Middle frontal gyrus (tissue), 1 donor: ENCODE measurements around the gene STAM.

Experiments used
- DNase-seq: peaks from one replicate; pipeline ENCODE4 v3.0.0-alpha.2; 2015; ENCODE audit warnings: low spot score; ENCODE audit errors: extremely low spot score

STAM gene

GRCh38 chr10:17647326-17647725, 3.4 kb downstream of the STAM start:
- DNase-seq: no peak

DNA sequence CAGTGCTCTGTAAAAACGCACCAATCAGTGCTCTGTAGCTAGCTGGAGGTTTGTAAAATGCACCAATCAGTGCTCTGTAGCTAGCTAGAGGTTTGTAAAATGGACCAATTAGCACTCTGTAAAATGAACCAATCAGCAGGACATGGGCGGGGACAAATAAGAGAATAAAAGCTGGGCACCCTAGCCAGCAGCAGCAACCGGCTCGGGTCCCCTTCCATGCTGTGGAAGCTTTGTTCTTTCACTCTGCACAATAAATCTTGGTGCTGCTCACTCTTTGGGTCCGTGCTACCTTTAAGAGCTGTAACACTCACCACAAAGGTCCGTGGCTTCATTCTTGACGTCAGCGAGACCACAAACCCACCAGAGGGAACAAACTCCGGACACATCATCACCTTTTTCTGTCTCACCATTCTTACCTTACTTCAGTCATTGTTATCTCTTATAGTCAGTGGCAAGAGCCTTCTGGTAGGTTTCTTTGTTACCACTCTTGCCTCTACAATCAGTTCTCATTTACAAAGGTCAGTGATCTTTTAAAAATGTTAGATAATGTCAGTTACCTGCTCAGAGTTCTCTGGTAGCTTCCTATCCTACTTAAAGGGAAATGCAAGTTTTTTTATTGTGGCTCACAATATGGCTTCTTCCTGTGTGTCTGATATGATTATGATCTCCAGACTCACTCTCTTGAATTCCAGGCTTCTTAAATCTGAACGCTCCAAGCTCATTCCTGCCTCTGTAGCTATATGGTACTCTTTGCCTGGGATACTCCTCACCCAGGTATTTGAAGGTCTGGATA, 4.5 kb downstream of the STAM start:
- no peak for DNase-seq

DNA sequence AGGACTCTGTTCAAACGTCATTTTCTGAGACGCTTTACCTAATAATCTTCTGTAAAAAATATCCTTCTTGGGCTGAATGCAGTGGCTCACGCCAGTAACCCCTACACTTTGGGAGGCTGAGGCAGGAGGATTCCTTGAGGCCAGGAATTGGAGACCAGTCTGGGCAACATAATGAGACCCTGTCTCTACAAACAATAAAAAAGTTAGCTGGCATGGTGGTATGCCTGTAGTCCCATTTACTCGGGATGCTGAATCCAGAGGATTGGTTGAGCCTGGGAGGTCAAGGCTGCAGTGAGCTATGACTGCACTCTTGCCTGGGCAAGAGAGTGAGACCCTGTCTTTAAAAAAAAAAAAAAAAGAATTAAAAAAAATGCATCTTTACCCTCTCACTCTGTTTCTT, 5.1 kb downstream of the STAM start:
- DNase-seq: no peak

- no peak for DNase-seq
Observed at GRCh38 chr10:17649836-17650235, 5.9 kb downstream of the STAM start.

DNA sequence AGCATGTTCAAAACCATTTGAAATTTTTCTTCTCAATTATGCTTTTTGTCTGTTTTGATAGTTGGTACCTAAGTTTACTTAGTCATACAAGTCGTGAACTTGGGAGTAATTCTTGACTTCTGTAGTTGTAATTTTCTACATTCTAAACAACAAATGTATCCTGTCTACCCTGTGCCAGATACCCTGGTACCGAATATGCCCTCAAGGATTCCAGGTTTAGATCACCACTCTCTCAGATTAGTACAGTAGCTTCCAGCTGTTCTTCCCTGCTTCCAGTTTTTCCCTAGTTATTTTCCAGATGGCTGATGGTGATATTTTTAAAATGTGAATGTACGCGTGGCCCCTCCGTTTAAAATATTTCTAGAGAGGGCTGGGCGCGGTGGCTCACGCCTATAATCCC, 6.5 kb downstream of the STAM start:
- no peak for DNase-seq

- no peak for DNase-seq
Observed at GRCh38 chr10:17651896-17652295, 7.9 kb downstream of the STAM start.

- no peak for DNase-seq
Observed at GRCh38 chr10:17652585-17652984, 8.6 kb downstream of the STAM start.

DNA sequence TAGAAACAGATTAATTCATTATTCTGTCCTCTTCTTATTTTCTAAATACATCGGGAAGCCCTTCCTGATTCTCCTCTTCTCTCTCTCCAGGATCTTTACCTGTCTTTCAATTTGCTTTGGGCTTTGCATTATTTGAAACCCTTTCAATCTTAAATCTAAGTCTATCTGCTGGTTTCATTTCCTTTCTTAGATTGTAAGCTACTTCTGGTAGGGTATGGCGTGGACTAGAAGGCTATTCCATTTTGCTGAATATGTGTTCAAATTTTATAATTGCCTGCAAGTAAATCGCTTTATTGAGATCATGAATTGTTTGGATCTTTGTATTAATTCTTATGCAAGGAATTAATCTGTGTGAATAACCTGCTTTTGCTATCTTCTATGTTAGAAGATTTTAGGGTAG, 11.1 kb downstream of the STAM start:
- DNase-seq: no peak

DNA sequence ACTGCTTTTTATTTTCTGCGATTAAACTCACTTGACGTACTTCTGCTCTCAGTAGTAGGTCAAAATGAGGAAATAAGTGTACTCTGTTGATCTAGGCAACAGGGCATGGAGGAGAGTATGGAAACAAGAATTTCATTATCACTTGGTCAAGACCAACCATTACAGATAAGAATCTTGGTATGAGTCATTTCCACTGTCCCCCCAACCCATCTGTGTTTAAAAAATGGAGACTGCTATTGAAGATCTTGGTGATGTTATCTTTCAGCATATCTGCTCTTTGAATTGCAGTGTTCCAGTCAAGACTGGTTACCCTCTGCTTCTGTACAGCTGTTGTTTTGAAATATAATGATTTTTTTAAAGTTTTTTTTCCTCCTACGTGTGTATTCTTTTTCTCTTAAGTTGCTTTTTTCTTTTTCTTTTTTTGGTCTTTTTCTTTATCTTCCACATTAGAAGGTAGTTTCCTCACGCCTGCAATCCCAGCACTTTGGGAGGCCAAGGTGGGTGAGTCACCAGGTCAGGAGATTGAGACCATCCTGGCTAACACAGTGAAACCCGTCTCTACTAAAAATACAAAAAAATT, 11.7 kb downstream of the STAM start:
- no peak for DNase-seq

GRCh38 chr10:17657103-17657500, 13.2 kb downstream of the STAM start:
- no peak for DNase-seq

DNA sequence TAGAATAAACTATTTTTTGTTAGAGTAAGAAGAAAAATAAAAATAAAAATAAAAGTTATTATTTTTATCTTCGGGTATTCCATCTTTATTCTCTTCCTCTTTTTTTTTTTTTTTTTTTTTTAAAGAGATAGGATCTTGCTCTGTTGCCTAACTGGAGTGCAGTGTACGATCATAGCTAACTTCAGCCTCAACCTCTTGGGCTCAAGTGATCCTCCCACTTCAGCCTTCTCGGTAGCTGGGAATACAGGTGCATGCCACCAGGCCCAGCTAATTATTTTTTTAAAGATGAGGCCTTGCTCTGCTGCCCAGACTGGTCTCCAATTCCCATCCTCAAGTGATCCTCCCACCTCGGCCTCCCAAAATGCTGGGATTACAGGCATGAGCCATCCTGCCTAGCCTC, 15.4 kb downstream of the STAM start:
- no peak for DNase-seq

DNA sequence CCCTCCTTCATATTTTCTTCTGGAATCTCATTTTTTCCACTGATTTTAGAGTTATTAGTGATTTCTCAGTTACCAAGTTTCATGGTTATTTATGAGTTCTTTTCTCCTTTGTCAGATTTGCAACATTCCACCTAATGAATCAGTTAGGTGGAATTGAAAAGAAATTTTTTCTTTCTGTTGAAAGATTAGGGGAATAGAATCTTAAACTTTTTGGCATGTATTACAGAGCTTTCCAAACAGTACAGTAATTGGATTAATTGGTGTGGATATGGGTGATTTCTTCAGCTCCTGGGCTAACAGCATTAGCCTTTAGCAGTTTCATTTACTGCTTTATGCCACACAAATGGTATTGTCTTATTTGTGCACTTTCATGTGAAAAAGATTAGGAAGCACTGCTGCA, 17.0 kb downstream of the STAM start:
- no peak for DNase-seq

DNA sequence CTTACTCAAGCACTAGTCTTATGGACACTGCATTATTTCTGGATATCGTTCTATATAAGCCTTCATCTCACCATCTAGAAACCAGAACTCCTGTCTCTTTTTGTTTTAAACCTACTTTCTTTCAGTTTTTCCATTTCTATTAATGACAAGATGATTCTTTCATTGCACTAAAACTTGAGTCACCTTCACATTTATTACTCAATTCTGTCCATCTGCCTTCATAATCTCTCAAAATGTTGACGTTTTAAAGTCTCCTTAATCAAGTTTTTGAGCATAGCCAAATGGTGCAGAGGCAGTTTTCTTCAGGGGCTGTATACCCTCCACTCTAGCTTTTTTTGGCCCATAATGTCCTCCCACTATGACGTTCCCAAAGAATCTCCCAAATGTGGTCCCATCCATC, 17.6 kb downstream of the STAM start:
- DNase-seq: no peak

GRCh38 chr10:17662193-17663138, 18.5 kb downstream of the STAM start:
- DNase-seq: no peak

DNA sequence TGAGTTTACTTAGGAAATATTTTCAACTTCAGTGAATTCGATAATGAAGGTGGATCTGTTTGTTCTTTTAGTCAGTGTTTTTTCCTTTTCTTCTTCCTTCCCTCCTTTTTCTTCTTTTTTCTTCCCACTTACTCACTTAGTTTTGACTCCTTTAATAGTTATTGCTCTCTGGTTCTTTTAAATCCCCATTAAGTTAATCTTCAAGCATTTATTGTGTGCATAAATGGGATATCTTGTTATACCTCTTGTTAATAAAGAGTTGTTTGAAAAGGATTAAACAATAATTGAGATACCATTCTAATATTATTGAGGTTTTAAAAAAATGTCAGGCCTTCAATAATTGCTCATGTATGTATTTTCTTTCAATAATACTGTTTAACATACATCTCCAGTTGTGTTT, 19.5 kb downstream of the STAM start:
- no peak for DNase-seq

DNA sequence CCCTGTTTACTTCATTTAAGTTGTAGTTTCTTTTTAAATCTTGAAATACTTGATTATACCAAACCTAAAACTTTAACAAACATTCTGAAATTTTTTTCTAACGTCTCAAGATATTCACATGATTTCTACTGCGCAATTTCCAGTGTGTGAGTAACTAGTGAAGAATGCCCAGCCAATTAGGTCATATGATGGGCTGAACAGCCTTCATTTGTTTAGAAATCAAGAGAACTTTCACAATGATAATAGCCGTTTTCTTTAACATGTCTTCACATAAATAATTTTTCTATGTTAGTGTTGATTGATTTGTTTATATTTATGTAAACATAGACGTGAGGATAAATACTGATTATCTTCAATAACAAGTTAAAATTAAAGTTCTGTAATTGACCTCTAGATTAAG, 21.8 kb downstream of the STAM start:
- no peak for DNase-seq

- DNase-seq: no peak
Observed at GRCh38 chr10:17668435-17669184, 24.7 kb downstream of the STAM start.

DNA sequence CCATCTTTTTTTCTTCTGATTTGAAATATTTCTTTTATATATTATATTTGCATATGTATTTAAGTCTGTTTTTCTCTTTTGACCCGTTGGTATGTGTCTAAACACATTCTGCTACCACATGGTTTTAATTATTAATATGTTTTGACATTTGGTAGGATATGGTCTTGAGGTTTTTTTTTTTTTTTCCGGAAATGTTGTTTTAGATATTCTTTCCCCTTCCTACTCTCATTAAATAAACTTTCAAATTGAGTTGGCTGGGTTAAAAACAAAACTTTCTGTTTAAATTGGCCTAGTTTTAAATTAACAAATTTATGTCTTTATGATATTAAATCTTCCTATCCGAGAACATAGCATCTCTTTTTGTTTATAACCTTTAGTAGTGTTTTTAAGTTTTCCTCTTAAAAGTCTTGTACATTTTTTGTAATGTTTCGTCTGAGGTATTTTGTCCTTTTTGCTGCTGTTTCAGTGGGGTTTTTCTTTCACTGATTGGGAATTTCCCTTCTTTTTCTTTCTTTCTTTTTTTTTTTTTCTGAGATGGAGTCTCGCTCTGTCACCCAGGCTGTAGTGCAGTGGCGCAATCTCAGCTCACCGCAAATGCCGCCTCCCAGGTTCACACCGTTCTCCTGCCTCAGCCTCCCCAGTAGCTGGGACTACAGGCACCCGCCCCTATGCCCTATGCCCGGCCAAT, 25.4 kb downstream of the STAM start:
- DNase-seq: no peak

GRCh38 chr10:17671307-17671706, 27.4 kb downstream of the STAM start:
- DNase-seq: no peak

- no peak for DNase-seq
Observed at GRCh38 chr10:17673471-17674061, 29.6 kb downstream of the STAM start.
